AG04449 (cell line): Measurements from ENCODE around the gene CCDC80.

Experiments used
- CTCF ChIA-PET: fragments of 350-600 bp; formaldehyde crosslinking; extraction: SDS; loops from one replicate; lab custom pipeline; 2021; ENCODE audit warnings: antibody characterized with exemption; lab: Yijun Ruan, JAX
- POLR2A ChIA-PET: fragments of 400-600, 350-600 bp; formaldehyde crosslinking; extraction: SDS; loops from one replicate; lab custom pipeline; 2020; ENCODE audit warnings: antibody characterized with exemption, inconsistent platforms; lab: Yijun Ruan, JAX
- DNase-seq: peaks from one replicate; pipeline ENCODE4 v3.0.0-alpha.2; 2010; ENCODE audit warnings: low read depth, low spot score
- H3K4me3 ChIP-seq: 2 replicates; pipeline ENCODE4 v1.5.1; 2011; ENCODE audit warnings: low read depth, mild to moderate bottlenecking, control low read depth, low read length
- TF ChIP-seq, protein P1 (sequence below): IDR thresholded peaks from one replicate; pipeline ENCODE4 v1.5.1; 2011; ENCODE audit warnings: mild to moderate bottlenecking, moderate library complexity, low read length, control low read depth, inconsistent platforms; ENCODE audit not compliant: insufficient read depth; ENCODE audit errors: missing control alignments

The CCDC80 gene

DNA sequence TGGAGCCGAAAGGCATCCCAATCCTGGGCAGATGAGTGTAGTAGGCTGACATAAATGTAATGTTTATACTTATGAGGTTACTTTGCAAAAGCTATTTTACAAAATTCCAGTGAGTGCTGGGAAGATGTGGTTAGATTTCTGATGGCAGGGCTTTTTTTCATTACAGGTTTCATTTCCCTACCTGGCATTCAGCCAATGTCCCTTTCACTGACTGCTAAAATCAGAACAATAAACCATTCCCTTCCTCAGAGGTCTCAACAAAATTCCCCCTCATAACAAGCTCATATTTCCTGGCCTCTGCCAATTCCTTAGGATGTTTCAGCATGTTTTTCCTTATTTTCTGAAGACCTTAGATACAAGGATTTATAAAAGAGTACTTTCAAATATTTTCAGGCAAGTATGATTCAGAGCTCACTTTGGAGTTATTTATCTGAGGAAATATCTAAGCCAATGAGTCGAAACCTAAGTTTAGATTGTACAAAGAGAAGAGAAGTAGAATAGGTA lies 40.9 kb upstream of the CCDC80 start:
- CTCF ChIA-PET = interaction anchor here (1.1 to 2.3 kb wide), 6 partner anchors 9 to 297 kb away, joined by 3 to 7 read pairs (median 4); no protein-coding TSS in a partner anchor
- POLR2A ChIA-PET = interaction anchor here (0.7 to 2.2 kb wide), 5 partner anchors 10 to 120 kb away, joined by 3 to 16 read pairs (median 10); partner anchors contain the start of genes ATG3 and SLC35A5
- TF ChIP-seq, protein P1, sequence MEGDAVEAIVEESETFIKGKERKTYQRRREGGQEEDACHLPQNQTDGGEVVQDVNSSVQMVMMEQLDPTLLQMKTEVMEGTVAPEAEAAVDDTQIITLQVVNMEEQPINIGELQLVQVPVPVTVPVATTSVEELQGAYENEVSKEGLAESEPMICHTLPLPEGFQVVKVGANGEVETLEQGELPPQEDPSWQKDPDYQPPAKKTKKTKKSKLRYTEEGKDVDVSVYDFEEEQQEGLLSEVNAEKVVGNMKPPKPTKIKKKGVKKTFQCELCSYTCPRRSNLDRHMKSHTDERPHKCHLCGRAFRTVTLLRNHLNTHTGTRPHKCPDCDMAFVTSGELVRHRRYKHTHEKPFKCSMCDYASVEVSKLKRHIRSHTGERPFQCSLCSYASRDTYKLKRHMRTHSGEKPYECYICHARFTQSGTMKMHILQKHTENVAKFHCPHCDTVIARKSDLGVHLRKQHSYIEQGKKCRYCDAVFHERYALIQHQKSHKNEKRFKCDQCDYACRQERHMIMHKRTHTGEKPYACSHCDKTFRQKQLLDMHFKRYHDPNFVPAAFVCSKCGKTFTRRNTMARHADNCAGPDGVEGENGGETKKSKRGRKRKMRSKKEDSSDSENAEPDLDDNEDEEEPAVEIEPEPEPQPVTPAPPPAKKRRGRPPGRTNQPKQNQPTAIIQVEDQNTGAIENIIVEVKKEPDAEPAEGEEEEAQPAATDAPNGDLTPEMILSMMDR = no peak
- DNase-seq = peak; percentile 67
- no peak overlapping the region for H3K4me3 ChIP-seq

DNA sequence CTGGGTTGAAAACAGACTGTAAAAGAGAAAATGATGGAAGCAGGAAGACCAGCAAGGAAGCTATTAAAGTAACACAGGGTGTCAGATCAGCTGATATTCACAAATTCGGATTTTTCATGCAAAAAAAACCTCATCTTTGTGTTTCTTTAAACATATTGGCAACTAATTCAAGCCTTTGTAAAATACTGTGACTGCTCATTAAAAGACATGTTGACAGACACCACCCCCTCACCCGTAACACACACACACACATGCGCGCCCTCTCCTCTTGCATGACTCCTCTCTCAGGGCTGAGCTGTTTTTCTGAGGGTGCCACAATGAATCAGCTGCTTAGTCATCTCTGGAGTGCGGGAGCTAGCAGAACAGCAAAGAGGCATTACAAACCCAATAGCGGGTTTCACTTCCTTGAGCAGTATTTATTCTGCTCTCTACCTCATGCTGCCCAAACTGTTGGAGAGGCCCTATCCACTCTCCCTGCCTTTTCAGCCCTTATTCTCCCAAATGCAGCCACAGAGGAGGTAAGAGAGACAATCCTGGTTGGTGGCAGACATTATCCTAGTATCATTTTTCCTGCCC lies 35.8 kb upstream of the CCDC80 start:
- peak; percentile 95 for DNase-seq
- ChIA-PET CTCF (interaction anchor here (1.0 to 2.3 kb wide), 3 partner anchors 25 to 58 kb away, joined by 3 to 10 read pairs (median 5); no protein-coding TSS in a partner anchor), POLR2A (interaction anchor here (0.6 to 2.0 kb wide), 6 partner anchors 23 to 102 kb away, joined by 3 to 12 read pairs (median 5); partner anchors contain the start of gene CCDC80)
- H3K4me3 ChIP-seq = no peak overlapping the region
- TF ChIP-seq, protein P1 = no peak

DNA sequence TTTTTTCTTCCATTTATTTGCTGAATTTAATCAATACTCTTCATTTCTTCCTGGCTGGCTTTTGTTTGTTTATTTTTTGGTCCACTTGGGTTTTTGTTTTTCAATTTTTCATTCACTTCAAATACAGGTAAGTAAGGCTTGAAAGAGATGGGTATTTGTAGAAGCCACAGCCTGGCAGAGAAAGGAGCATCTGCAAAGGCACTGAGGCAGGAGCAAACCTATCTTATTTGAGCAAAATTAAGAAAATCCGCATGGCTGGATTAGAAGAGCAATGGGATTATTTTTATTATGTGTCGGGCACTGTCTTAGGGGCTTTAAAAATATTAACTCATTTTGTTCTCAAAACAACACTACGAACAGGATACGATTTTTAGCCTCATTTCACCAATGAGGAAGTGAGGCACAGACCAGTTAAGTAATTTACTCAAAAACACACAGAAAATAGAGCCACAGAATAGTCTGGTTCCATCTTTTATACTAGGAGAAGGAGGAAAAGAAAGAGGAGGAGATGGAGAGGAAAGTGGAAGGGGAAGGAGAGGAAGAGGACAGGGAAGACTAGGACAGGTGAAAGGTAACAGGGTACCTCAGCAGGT lies 35.1 kb upstream of the CCDC80 start:
- ChIA-PET CTCF (interaction anchor here (1.0 to 2.3 kb wide), 3 partner anchors 25 to 59 kb away, joined by 3 to 10 read pairs (median 5); no protein-coding TSS in a partner anchor), POLR2A (interaction anchor here (1.2 to 2.0 kb wide), 4 partner anchors 22 to 36 kb away, joined by 3 to 12 read pairs (median 9); partner anchors contain the start of gene CCDC80)
- H3K4me3 ChIP-seq = no peak overlapping the region
- TF ChIP-seq, protein P1 = no peak
- DNase-seq = no peak

DNA sequence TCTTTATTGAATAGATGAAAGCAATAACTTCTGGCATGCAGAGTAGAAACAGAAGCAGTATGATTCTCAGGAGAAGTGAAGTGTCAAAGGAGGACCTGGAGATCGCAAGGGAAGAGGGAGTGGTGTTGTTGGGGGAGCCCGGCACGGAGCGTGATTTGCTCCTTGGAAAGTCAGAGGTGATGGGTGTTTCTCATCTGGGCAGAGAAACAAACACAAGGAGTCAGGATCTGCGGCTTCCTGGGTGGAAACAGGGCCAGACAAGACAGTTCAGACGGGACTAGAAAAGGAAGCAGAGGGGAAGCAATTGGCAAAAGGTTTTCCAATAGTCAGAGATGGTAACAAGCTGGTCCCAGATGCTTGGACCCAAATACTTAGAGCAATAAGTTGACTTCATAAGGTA lies 34.4 kb upstream of the CCDC80 start:
- ChIA-PET POLR2A (no interaction called here), CTCF (interaction anchor here (1.9 kb wide), 1 partner anchor 21 kb away, joined by 4 read pairs; no protein-coding TSS in a partner anchor)
- DNase-seq = no peak
- TF ChIP-seq, protein P1 = no peak
- no peak overlapping the region for H3K4me3 ChIP-seq

DNA sequence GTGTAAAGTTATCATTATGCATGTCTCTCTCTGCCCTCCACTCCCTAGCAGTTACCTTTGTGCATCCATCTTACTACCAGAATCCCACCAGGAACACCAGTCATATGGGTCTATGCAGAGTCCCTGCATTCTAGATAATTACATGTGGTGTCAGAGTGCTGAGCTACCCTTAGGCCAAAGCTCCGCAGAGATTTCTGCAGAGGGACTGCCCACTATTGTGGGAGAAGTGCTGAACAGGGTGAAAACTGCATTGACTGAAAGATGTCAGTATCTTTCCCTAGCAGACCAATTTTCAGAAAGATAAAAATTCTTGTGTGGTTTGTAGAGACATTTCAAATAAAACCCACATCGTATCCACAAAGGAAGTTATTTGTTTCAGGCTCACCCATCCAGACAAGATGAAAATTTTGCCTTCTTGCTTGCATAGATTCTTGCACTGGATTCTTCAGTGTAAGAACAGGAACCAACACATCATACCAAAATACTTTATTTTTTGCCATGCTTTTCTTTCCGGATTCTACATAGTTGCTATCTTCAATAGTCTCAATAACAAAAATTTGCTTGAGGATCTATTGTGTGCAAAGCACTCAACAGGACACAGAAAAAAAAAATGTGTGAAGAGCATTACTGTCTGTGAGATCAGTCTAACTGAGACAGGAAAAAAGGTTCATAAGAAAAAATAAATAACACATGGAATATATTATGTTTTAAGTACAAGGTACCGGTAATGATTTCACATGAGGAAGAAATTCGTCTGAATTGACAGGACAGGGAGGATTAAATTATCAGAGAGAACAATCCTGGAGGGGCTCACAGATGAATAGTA lies 32.0 kb upstream of the CCDC80 start:
- no peak overlapping the region for H3K4me3 ChIP-seq
- CTCF ChIA-PET = interaction anchor here (1.0 to 1.9 kb wide), 6 partner anchors 16 to 141 kb away, joined by 3 to 6 read pairs (median 4); no protein-coding TSS in a partner anchor
- no peak for DNase-seq
- POLR2A ChIA-PET = interaction anchor here (0.9 to 1.3 kb wide), 3 partner anchors 19 to 138 kb away, joined by 3 to 4 read pairs (median 3); no protein-coding TSS in a partner anchor
- TF ChIP-seq, protein P1 = no peak
